Right atrium auricular region (tissue), 2 donors: ENCODE measurements around the gene FOXL2NB. TPM values are rescaled to one million over a fixed set of nuclear protein-coding genes. Genes with fewer than 3 reads are reported as not detected.

Experiments used
- DNase-seq: peaks from one replicate; pipeline ENCODE4 v3.0.0-alpha.2; 2019; ENCODE audit warnings: low spot score
- H3K27ac ChIP-seq, 2 donors: fragments of 200-600 bp; sonication (generic); 1 replicate in 1 of 2; 2 replicates in 1 of 2; pipeline ENCODE4 v1.5.1; 2016 to 2019
- H3K27me3 ChIP-seq, 2 donors: fragments of 200-600 bp; sonication (generic); one replicate each; pipeline versions ENCODE4 v1.5.1 to v1.6.0; 2017 to 2019
- H3K36me3 ChIP-seq: fragments of 200-600 bp; sonication (generic); one replicate; pipeline ENCODE4 v1.5.1; 2016
- H3K4me1 ChIP-seq, 2 donors: fragments of 200-600 bp; sonication (generic); one replicate each; pipeline versions ENCODE4 v1.5.1 to v1.6.0; 2017 to 2019
- H3K4me3 ChIP-seq, 2 donors: fragments of 200-600 bp; sonication (generic); 1 replicate in 1 of 2; 2 replicates in 1 of 2; pipeline ENCODE4 v1.5.1; 2017 to 2019; ENCODE audit warnings: mild to moderate bottlenecking in 1 of 2, moderate library complexity in 1 of 2
- H3K9me3 ChIP-seq, 2 donors: fragments of 200-600 bp; sonication (generic); one replicate each; pipeline ENCODE4 v1.5.1; 2019
- total RNA-seq, 2 donors: library from RNA; depleted of rRNA; stranded (reverse); fragments of >200 nt; gene quantifications; one replicate each; pipeline ENCODE4 v1.1.0, GENCODE V29; 2016
- TF ChIP-seq, protein P1 (sequence below), 2 donors: fragments of 200-600 bp; sonication (generic); IDR thresholded peaks; one replicate each; pipeline ENCODE4 v1.5.1; 2019; ENCODE audit warnings: antibody characterized with exemption in 2 of 2

The FOXL2NB gene
- total RNA-seq, 2 donors from 2014 or later = not detected

DNA sequence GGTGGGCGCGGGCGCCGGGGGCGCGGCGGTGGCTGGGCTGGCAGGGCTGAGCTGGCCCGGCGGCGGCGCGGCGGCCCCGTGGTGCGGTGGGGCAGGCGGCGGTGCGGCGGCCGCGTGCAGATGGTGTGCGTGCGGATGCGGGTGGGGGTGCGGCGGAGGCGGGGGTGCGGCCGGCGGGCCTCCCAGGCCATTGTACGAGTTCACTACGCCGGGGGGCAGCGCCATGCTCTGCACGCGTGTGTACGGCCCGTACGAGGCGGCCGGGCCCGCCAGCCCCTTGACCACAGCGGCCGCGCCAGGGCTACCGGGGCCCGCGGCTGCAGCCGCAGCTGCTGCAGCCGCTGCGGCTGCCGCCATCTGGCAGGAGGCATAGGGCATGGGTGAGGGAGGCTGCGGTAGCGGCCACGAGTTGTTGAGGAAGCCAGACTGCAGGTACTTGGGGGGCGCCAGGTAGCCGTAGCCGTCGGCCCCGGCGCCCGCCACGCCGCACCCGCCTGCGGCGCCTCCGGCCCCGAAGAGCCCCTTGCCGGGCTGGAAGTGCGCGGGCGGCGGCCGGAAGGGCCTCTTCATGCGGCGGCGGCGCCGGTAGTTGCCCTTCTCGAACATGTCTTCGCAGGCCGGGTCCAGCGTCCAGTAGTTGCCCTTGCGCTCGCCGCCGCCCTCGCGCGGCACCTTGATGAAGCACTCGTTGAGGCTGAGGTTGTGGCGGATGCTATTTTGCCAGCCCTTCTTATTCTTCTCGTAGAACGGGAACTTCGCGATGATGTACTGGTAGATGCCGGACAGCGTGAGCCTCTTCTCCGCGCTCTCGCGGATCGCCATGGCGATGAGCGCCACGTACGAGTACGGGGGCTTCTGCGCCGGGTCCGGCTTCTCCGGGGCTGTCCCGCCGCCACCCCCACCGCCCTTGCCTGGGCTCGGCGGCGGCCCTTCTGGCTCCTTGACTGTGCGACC is 1.0 kb upstream of the FOXL2NB start:
- no peak for DNase-seq
- Histone ChIP-seq H3K4me3 (peak overlapping the region; percentile 32 to 44), H3K9me3 (no peaks in the 10 kb centered on the region), H3K27me3 (peaks cover 53 to 93% of the 10 kb centered on the region in 2 donors), H3K4me1 (peaks cover 0 to 48% of the 10 kb centered on the region in 2 donors), H3K36me3 (no peaks in the 10 kb centered on the region), H3K27ac (no peak overlapping the region)
- TF ChIP-seq, protein P1, sequence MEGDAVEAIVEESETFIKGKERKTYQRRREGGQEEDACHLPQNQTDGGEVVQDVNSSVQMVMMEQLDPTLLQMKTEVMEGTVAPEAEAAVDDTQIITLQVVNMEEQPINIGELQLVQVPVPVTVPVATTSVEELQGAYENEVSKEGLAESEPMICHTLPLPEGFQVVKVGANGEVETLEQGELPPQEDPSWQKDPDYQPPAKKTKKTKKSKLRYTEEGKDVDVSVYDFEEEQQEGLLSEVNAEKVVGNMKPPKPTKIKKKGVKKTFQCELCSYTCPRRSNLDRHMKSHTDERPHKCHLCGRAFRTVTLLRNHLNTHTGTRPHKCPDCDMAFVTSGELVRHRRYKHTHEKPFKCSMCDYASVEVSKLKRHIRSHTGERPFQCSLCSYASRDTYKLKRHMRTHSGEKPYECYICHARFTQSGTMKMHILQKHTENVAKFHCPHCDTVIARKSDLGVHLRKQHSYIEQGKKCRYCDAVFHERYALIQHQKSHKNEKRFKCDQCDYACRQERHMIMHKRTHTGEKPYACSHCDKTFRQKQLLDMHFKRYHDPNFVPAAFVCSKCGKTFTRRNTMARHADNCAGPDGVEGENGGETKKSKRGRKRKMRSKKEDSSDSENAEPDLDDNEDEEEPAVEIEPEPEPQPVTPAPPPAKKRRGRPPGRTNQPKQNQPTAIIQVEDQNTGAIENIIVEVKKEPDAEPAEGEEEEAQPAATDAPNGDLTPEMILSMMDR (IDR thresholded peaks at IDR 0.05) = no peak

DNA sequence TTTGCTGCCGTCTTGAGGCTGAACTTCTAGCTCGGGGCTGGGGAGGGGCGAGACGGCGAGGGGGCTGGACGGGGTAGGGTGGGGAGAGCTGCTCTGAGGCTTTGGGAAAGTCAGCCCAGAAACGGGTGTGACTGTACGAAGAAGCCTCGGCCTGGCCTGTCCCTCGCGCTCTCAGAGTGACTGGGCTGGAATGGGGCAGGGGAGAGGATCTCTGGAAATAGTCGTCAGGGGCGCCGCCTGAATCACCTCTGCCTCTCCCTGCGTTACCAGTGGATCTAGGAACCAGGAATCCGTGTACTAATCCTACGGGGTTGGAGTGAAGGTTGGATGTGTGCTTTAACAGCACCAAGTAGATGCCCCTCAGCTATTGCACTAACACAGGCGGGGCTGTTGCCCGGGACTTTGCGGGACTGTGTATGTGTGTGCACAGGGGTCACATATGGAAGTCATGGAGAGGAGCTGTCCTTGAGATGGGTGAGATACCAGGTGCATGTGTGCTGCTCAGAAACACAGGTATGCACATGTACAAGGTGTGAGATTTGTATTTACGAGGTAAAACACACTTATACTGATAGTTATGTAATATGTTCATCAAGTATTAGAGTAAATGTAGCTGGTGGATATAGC is 591 bp downstream of the FOXL2NB start:
- Histone ChIP-seq H3K36me3 (no peaks in the 10 kb centered on the region), H3K4me1 (peaks cover 0 to 48% of the 10 kb centered on the region in 2 donors), H3K4me3 (peak overlapping the region in 1 of 2 donors; percentile 44), H3K27ac (no peak overlapping the region), H3K27me3 (peaks cover 43 to 77% of the 10 kb centered on the region in 2 donors), H3K9me3 (no peaks in the 10 kb centered on the region)
- TF ChIP-seq, protein P1 (IDR thresholded peaks at IDR 0.05) = no peak
- DNase-seq = no peak

DNA sequence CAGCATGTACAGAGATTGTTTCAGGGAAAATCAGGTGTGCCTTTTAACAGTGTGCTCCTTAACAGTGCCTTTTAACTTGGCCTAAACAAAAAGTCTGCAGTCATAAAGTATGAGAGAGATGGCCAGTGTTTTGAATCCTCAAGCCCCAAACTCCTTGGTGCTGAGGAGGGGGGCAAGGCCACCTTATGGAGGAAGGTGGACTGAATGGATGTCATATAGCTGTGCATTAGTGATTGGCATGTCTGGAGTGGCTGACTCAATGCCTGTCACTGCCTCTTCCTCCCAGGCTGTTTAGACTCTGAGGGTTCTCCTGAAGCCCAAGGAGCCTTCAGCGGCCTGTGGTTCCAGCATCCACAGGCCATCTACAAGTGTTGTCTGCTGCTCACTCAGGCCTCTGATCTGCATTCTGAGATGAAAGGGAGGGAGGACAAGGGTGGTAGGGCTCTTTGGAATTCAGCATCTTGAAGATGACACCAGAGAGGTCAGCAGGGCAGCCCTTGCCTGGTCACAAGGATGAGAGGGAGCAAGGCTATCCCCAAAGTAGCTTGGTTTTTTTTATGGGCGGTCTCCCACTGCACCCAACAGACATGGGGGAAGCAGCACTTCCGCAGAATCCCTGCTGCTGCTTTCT is 1.5 kb downstream of the FOXL2NB start:
- no peak overlapping the region for H3K27ac ChIP-seq
- no peak for DNase-seq
- H3K9me3 ChIP-seq = no peaks in the 10 kb centered on the region
- H3K4me1 ChIP-seq = peaks cover 0 to 48% of the 10 kb centered on the region in 2 donors
- no peaks in the 10 kb centered on the region for H3K36me3 ChIP-seq
- TF ChIP-seq, protein P1 (IDR thresholded peaks at IDR 0.05) = no peak
- no peak overlapping the region for H3K4me3 ChIP-seq
- peaks cover 35 to 68% of the 10 kb centered on the region in 2 donors for H3K27me3 ChIP-seq

DNA sequence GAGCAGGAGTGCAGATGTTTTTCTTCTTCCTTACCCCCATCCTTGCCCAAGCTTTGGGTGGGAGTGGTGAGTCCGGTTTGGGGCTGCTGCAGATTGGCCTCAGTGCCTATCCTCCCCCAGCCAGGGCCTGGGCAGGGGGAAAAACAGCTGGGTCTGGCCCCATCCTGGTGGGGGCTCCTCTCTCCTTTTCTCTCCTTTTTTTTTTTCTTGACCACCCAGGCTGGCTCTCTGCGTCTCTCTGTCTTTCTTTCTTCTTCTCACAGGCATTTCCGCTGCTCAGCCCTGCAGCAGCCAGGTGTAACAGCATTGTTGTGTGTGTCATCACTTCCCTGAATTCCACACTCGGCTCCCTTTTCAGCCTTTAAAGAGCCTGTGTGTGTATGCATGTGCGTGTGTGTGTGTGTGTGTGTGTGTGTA is 2.0 kb downstream of the FOXL2NB start:
- Histone ChIP-seq H3K27me3 (peaks cover 32 to 63% of the 10 kb centered on the region in 2 donors), H3K27ac (no peak overlapping the region), H3K36me3 (no peaks in the 10 kb centered on the region), H3K9me3 (no peaks in the 10 kb centered on the region), H3K4me1 (peaks cover 0 to 48% of the 10 kb centered on the region in 2 donors), H3K4me3 (no peak overlapping the region)
- TF ChIP-seq, protein P1 (IDR thresholded peaks at IDR 0.05) = no peak
- DNase-seq = no peak

DNA sequence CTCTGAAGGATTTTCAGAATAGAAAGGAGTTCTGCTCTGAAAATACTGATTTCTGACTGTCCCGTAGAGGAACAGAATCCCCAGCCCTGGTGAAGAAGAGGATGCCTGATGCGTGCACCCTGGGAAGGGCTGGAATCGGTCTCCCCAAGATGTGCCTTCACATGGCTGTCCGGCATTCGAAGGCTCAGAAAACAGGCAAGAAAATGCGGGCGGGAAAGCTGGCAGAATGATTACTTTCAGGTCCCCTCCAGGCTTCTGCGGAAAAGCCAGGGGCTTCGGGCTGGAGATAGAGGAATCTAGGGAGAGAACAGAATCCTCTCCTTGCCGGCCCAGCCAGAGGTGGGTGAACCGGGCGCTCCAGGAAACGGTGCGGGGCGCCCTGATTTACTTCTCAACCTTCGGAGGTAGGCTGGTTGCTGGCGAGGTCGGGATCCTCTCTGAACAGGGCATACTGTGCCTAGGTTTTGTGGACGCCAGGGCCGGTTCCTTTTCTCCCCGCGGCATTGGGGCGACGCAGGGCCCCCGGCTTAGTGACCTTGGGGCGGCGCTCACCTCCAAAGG is 2.5 kb downstream of the FOXL2NB start:
- H3K27ac ChIP-seq = no peak overlapping the region
- TF ChIP-seq, protein P1 (IDR thresholded peaks at IDR 0.05) = no peak
- no peaks in the 10 kb centered on the region for H3K36me3 ChIP-seq
- H3K27me3 ChIP-seq = peaks cover 27 to 58% of the 10 kb centered on the region in 2 donors
- H3K4me3 ChIP-seq = peak overlapping the region in 1 of 2 donors; percentile 42
- H3K9me3 ChIP-seq = no peaks in the 10 kb centered on the region
- no peak for DNase-seq
- peaks cover 0 to 44% of the 10 kb centered on the region in 2 donors for H3K4me1 ChIP-seq
